Measurements from ENCODE around the gene TEPSIN.

TEPSIN gene

DNA sequence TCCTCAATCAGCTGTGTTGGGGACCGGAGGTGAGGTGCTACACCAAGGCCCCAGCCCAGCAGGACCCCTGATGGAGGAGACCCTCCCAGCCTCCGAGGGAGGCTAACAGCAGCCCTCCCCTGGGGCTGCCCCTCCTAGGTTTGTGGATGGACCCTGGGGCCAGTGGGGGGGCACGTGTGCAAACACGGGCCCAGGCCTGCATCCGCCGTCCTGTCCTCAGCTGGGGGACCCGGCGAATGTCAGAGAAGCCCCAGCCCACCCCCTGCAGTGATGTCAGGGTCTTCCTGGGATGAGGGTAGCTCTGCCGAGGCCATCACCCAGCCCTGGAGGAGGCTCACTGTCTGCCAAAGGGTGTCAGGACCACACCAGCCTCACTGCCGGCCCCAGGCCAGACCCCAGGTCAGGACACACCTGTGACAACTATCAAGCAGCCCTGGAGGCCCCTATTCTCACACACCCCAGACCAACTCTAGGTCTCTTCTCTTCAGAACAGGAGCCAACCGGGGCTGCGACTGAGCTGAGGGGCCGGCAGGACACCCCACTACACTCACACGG lies 42.8 kb downstream of the TEPSIN start:
- DNase-seq, result no peak

GRCh38 chr17:81194941-81195901 lies 43.6 kb downstream of the TEPSIN start:
- no peak for DNase-seq

GRCh38 chr17:81194225-81194760 lies 44.6 kb downstream of the TEPSIN start:
- DNase-seq, result no peak

- DNase-seq, result no peak
Observed at GRCh38 chr17:81193470-81194224, 45.2 kb downstream of the TEPSIN start.

DNA sequence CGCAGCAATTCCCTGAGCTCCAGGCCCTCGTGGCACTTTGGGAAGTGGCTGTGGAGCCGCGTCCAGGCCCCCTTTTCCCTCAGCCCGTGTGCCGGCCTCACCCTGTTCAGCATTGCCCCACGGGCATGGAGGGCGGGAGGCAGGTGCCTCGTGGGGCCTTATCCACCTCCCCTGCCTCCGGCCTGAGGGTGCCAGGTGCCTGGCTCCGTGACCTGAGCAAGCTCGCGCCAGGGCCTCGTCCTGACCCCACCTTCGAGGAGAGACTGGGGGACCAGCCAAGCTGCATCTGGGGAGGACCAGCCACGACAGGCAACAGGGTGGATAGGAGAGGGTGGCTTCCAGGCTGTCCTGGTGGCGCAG lies 45.8 kb downstream of the TEPSIN start:
- no peak for DNase-seq

- no peak for DNase-seq
Observed at GRCh38 chr17:81192386-81193050, 46.3 kb downstream of the TEPSIN start.

DNA sequence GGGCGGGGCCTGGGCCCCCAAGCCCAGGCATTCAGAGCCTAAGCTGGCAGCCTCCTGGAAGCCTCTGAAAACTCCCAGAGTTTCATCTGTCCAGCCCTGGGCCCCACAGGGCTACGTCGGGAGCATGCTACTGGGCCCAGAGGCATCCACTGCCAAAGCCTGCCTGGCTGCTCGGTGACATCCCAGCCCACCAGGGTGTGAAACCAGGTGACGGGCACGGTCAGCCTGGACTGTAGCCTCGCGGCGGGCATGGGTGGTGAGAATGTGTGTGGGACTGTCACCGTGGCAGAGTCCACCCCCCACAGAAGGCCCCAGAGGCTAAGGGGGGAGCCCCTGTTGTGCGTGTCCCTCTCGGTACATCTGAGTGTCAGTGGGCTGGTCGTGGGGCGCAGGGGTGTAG lies 47.2 kb downstream of the TEPSIN start:
- no peak for DNase-seq

DNA sequence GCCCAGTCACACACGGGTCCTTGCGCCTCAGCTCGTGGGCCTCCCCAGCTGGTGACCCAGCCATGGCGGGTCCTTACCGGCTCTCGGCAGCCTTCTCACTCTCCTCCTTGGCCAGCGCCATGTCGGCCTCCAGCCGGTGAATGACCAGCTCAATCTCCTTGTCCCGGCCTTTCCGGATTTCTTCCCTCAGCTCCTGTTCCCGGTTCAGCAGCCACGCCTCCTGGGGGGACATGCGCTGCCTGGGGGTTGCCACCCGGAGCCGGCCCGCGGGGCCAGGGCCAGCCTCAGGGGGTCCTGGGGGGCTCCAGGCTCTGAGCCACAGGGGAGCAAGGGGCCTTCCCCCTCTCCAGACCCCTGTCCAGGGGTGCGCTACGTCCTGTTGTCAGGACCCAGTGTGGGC lies 47.7 kb downstream of the TEPSIN start:
- no peak for DNase-seq

DNA sequence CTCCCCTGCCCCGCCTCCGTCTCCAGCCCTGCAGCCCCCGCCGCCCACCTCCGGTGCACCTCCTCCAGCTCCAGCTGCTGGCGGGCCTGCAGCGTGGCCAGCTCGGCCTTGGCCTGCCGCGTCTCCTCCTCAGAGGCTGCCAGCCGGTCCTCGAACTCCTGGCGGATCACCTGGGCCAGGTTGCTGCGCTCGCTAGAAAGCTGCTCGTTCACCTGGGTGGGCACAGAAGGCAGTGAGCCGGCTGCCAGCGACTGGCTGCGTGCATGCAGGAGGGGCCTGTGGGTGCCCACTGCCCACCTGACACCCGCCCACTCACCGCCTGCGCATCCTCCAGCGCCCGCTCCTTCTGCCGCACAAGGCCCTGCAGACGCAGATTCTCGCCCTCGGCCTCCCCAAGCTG lies 48.3 kb downstream of the TEPSIN start:
- no peak for DNase-seq

- DNase-seq, result no peak
Observed at GRCh38 chr17:81189670-81190530, 49.0 kb downstream of the TEPSIN start.

DNA sequence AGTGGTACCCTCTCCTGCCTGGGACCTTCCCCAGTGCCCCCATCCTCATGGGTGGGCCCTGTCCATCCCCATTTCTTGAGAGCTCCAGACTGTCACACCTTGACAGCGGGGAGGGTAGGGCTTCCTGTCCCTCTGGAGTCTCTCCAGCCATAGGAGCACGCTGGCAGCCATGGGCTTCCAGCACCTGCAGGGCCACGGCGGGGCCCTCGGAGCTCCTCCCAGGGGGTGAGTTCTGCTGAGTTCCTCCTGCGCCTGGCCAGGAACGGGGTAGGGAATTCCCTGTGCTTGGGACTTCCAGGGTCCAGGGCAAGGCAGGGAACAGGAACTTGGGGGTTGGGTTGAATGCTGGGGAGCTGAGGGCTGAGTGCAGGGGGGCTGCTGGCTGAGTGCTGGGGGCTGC lies 49.8 kb downstream of the TEPSIN start:
- DNase-seq, result no peak

DNA sequence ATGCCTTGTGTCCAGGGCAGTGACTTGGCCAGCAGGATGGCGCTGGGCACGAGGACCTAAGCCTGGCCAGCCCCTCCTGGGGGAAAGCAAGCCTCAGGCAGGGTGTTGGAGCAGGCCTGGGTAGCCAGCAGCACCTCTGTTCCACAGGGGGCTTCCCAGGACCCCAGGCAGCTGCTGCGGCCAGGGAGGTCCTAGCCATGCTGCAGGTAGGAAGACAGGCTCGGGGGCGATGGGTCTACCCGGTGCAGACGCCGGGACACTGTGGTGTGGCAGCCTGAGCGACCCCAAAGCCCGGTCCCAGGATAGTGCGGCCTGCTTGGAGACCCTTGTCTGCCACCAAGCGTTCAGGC lies 50.4 kb downstream of the TEPSIN start:
- no peak for DNase-seq

DNA sequence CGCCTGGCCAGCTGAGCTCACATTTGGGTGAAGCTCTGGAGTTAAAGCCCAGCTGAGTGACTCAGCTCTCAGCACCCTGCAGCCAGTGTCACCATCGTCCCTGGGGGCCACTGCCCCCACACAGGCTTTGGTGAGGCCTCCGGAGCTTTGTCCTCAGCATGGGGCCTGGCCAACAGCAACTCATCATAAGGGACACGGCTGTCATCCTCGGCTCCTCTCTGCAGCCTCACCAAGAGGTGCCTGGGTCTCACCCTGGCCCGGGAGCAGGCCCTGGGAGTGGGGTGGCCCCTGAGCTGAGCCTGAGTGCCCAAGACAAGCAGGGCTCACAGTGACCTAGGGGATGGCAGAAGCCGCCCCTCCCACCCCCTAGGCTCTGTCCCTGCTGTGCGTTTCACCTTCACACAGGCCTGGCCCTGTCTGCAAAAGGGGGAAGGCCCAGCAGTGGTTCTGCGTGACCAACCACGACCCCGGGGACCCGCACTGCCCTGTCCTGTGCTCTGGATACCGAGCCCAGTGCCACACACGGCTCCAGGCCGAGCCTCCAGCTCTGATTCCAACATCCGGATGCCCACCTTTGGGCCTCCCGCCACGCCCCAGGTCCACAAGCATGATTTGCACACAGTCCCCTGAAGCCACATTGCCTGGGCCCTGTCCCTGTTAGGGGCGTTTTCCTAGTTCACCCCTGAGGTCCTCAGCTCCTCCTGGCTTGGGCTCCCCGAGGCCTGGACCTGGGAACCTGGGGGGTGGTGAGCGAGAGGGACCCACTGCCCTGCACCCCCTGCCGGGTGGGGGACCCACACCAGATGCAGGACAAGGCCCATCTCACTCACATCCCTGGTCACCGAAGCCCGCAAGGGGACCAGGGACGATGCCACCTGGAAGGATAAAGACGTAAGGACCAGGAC lies 51.0 kb downstream of the TEPSIN start:
- no peak for DNase-seq

GRCh38 chr17:81187120-81187519 lies 51.7 kb downstream of the TEPSIN start:
- DNase-seq, result no peak

DNA sequence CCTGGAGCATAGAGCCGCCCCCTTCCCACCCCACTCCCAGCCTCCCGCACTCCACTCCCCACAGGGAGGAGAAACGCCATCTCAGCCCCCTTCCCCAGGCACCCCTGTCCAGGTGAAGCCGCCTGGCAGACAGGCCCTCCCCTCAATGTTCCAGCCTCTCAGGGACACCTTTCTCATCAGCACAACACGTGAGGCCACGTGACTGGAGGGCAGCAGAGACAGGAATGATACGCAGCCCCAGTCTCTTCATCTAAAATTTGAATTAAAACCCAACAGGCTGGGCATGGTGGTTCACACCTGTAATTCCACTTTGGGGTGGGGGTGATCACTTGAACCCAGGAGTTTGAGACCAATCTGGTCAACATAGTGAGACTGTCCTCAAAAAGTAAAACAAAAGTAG lies 52.7 kb downstream of the TEPSIN start:
- no peak for DNase-seq

GRCh38 chr17:81184555-81184954 lies 54.3 kb downstream of the TEPSIN start:
- DNase-seq, result no peak

- DNase-seq, result no peak
Observed at GRCh38 chr17:81183807-81184206, 55.0 kb downstream of the TEPSIN start.

DNA sequence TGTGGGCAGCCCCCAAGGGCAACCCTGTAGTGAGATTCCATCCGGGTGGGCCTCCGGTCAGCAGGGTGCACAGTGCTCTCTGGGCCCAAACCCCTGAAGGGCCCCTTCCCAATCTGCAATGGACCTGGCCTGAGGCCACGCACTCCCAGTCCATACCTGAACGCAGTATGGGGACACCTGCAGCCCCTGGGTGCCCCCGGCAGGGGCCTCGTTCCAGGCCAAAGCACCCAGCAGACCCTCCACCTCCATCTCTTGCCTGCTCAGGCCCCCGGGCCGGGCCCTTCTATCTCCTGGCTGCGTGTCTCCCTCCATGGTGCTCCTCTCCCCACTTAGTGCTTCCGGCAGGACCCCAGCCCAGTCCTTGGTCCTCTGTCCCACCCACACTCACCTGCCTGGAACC lies 55.5 kb downstream of the TEPSIN start:
- DNase-seq, result no peak

GRCh38 chr17:81182596-81182995 lies 56.3 kb downstream of the TEPSIN start:
- DNase-seq, result no peak

DNA sequence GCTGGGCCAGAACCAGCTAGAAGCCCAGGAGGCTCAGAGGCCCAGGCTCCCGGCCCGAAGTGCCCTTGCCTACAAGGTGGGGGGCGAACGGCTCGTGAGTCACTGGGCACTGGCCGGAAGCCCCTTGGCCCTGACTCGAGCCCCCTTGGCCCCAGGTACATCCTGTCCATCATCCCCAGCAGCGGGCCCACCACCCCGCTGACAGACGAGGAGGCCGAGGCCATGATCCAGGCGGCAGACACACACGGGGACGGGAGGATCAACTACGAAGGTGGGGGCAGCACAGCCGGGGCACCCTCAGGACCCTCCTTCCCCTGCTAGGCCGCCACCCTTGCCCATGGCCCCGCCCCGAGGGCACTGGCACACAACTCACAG lies 57.1 kb downstream of the TEPSIN start:
- DNase-seq, result no peak
